AG04450 (cell line): ENCODE measurements around the gene NAGLU. TPM values are rescaled to one million over a fixed set of nuclear protein-coding genes. Genes with fewer than 3 reads are reported as not detected.

Experiments
- CTCF ChIA-PET: fragments of 300-600, 350-600 bp; formaldehyde crosslinking; extraction: SDS; loops from one replicate; lab custom pipeline; 2022; ENCODE audit warnings: antibody characterized with exemption, inconsistent platforms; lab: Charles Lee
- POLR2A ChIA-PET: fragments of 350-600 bp; formaldehyde crosslinking; extraction: SDS; loops from one replicate; lab custom pipeline; 2021; ENCODE audit warnings: antibody characterized with exemption, inconsistent platforms; lab: Yijun Ruan, JAX
- DNase-seq: peaks from one replicate; pipeline ENCODE4 v3.0.0-alpha.2; 2011; ENCODE audit warnings: low read depth, low spot score
- H3K27ac ChIP-seq: one replicate; pipeline ENCODE4 v1.5.1; 2012; ENCODE audit warnings: low read depth, low read length, control low read depth
- H3K27me3 ChIP-seq: one replicate; pipeline ENCODE4 v1.6.0; 2012; ENCODE audit warnings: low read length; ENCODE audit not compliant: control insufficient read depth, insufficient read depth
- H3K4me3 ChIP-seq: 2 replicates; pipeline ENCODE4 v1.5.1; 2011; ENCODE audit warnings: mild to moderate bottlenecking, low read depth, low read length, control low read depth
- H3K9me3 ChIP-seq: 2 replicates; pipeline ENCODE4 v1.5.1; 2012; ENCODE audit warnings: low read length; ENCODE audit not compliant: control insufficient read depth, insufficient read depth
- polyA plus RNA-seq: library from polyadenylated mRNA; depleted of rRNA; stranded (reverse); fragments of >200 nt; gene quantifications from 2 replicates; pipeline ENCODE4 v1.2.3, GENCODE V29; 2011
- TF ChIP-seq, protein P1 (sequence below): IDR thresholded peaks from 2 replicates; pipeline ENCODE4 v1.5.1; 2011; ENCODE audit warnings: low read depth, low read length, control low read depth, inconsistent platforms

Gene NAGLU
- polyA plus RNA-seq, 1 experiment: 11.9 TPM

DNA sequence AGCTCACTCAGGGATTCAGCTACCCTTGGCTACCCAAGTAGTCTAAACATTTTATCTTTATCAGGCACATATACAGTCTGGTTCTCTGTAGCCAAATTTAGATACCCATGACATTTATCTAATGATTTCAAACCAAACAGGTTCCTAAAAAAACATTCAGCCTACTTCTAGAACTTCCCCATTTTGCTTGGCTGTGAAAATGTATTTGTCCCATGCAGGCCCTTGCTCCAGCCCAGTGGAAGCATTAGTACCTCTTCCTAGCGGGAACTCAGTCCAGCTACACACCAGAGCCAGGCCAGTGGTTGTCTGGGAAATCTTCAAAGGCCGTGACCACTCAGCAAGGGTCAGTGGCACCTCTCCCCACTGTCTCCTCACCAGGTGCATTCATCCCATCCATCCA is 26.2 kb upstream of the NAGLU start:
- no peak overlapping the region for H3K27ac ChIP-seq
- no peak for DNase-seq
- no peaks in the 10 kb centered on the region for H3K9me3 ChIP-seq
- no peak overlapping the region for H3K4me3 ChIP-seq
- TF ChIP-seq, protein P1, sequence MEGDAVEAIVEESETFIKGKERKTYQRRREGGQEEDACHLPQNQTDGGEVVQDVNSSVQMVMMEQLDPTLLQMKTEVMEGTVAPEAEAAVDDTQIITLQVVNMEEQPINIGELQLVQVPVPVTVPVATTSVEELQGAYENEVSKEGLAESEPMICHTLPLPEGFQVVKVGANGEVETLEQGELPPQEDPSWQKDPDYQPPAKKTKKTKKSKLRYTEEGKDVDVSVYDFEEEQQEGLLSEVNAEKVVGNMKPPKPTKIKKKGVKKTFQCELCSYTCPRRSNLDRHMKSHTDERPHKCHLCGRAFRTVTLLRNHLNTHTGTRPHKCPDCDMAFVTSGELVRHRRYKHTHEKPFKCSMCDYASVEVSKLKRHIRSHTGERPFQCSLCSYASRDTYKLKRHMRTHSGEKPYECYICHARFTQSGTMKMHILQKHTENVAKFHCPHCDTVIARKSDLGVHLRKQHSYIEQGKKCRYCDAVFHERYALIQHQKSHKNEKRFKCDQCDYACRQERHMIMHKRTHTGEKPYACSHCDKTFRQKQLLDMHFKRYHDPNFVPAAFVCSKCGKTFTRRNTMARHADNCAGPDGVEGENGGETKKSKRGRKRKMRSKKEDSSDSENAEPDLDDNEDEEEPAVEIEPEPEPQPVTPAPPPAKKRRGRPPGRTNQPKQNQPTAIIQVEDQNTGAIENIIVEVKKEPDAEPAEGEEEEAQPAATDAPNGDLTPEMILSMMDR: no peak
- ChIA-PET CTCF (interaction anchor here (2.1 kb wide), 1 partner anchor 8 kb away, joined by 11 read pairs; no protein-coding TSS in a partner anchor), POLR2A (no interaction called here)
- H3K27me3 ChIP-seq: no peaks in the 10 kb centered on the region

DNA sequence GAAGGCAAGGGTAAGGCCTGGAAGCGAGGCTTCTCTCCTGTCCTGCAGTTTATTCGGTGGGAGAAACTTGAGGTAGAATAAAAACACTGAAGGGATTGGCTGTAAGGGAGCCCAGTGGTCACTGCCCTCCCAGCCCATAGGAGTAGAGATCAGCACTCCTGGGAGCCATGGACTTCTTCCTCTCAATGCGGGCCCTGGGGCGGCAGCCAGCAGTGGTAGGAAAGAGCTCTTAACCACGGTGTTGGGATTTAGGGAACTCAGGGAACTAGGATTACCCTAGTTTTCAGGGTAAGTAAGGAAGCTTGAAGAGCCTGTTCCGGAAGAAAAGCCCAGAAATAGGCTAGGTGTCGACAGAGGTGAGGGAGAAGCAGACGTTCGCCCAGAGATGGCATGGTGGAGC is 23.8 kb upstream of the NAGLU start:
- Histone ChIP-seq H3K27me3 (no peaks in the 10 kb centered on the region), H3K27ac (no peak overlapping the region), H3K9me3 (no peaks in the 10 kb centered on the region), H3K4me3 (no peak overlapping the region)
- DNase-seq: no peak
- CTCF ChIA-PET: interaction anchor here (1.0 kb wide), 1 partner anchor 15 kb away, joined by 10 read pairs; no protein-coding TSS in a partner anchor
- TF ChIP-seq, protein P1: no peak
- POLR2A ChIA-PET: interaction anchor here (0.5 kb wide), 1 partner anchor 86 kb away, joined by 5 read pairs; no protein-coding TSS in a partner anchor

DNA sequence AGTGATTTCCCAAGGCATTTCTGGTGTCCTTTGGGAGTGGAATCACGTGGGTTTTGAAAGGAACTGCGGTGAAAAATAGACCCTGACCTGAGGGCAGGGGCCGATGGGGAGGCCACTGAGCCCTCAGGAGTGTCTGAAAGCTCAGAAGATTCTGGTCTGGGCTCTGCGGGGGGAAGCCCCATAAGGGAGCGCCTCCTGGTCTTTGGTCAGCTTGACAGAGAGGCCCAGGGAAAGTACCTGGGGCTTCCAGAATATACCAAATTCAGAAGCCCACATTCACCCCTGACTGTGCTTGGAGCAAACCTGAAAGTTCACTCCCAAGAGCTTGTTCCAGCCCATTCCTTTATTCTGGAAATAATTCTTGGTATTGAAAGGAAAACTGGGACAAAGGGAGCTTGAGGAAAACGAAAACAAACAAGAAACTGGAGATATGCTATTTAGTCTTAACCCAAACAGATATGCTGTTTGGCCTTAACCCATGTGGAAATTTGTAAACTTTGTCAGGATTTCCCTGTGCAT is 23.2 kb upstream of the NAGLU start:
- Histone ChIP-seq H3K27me3 (no peaks in the 10 kb centered on the region), H3K4me3 (no peak overlapping the region), H3K9me3 (no peaks in the 10 kb centered on the region), H3K27ac (peak overlapping the region; percentile 73)
- no peak for DNase-seq
- TF ChIP-seq, protein P1: no peak
- CTCF ChIA-PET: interaction anchor here (1.0 kb wide), 1 partner anchor 14 kb away, joined by 10 read pairs; no protein-coding TSS in a partner anchor
- POLR2A ChIA-PET: no interaction called here

DNA sequence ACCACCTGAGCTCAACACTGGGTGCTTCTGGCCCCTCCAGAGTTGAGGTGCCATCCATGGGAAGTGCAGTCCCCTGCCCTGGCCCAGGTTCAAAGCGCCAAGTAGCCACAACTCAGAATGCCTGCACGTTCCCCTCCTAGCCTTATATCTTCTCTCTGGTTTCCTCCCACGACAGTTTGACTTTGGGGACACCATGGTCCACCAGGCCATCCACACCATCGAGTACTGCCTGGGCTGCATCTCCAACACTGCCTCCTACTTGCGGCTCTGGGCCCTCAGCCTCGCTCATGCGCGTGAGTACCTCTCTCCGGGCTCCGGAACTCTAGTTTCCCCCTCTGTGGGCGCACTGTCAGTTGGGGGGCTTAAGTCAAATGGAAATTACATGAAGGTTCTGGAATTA is 22.4 kb upstream of the NAGLU start:
- Histone ChIP-seq H3K27me3 (no peaks in the 10 kb centered on the region), H3K9me3 (no peaks in the 10 kb centered on the region), H3K27ac (peak overlapping the region; percentile 57), H3K4me3 (no peak overlapping the region)
- ChIA-PET CTCF (no interaction called here), POLR2A (interaction anchor here (0.5 kb wide), 1 partner anchor 112 kb away, joined by 3 read pairs; no protein-coding TSS in a partner anchor)
- TF ChIP-seq, protein P1: no peak
- DNase-seq: no peak

DNA sequence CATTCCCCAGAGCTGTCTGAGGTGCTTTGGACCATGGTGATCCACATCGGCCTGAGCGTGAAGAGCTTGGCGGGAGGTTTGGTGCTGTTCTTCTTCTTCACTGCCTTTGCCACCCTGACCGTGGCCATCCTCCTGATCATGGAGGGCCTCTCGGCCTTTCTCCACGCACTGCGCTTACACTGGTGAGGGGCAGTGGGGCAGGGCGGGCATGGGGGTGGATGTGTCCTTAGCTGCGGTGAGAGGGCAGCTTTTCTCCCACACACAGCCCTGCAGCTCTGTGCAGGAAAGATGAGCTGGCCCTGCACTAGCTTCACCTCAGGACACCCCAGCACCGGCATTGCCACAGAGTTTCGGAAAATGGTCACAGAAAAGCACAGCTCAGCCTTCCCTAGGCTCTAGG is 21.8 kb upstream of the NAGLU start:
- TF ChIP-seq, protein P1: no peak
- H3K27ac ChIP-seq: no peak overlapping the region
- no peaks in the 10 kb centered on the region for H3K9me3 ChIP-seq
- CTCF ChIA-PET: interaction anchor here (0.7 to 1.0 kb wide), 3 partner anchors 10 to 192 kb away, joined by 3 read pairs; no protein-coding TSS in a partner anchor
- no peak for DNase-seq
- no peaks in the 10 kb centered on the region for H3K27me3 ChIP-seq
- POLR2A ChIA-PET: interaction anchor here (0.5 to 1.5 kb wide), 2 partner anchors 91 to 112 kb away, joined by 3 to 8 read pairs; partner anchors contain the start of gene CAVIN1
- H3K4me3 ChIP-seq: no peak overlapping the region
